Fibroblast of skin of right biceps (primary cell): ENCODE results near the gene ADORA2B.
"Not testable (repeated sequence)": the region's sequence is repeated elsewhere in the genome, so short reads cannot be mapped to it uniquely, and the experiment has no call there.

ENCODE experiments used
- DNase-seq: peaks from one replicate; pipeline ENCODE4 v3.0.0-alpha.2; 2013

The ADORA2B gene

DNA sequence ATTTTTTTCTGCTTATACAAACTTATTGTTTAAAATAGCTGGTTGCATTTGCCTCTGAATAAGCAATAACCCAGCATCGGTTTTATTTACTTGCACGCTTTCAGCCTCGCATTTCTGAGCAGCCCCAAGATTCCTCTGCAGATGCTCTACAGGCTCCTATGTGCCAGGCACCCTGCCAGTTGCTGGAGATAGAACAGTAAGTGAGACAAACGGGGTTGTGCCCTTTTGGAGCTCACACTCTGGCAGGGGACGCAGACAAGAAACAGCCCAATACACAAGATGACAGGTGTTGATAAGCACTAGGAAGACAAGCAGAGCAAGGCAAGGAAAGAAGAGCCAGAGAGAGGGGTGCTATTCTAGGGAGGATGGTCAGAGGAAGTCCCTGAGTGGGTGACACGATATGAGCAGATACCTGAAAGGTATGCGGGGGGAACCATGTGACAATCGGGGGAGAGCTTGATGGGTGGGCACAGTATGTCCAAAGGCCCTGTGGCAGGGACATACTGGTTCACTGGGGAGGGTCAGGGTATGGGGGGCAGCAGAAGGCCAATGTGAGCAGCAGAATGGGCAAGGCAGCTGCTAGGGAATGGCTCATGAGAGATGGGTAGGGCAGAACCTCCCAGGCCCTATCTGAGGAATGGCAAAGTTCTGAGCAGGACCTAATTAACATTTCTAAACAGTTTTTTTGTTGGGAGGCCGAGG, 18.7 kb upstream of the ADORA2B start:
- DNase-seq, result no peak

DNA sequence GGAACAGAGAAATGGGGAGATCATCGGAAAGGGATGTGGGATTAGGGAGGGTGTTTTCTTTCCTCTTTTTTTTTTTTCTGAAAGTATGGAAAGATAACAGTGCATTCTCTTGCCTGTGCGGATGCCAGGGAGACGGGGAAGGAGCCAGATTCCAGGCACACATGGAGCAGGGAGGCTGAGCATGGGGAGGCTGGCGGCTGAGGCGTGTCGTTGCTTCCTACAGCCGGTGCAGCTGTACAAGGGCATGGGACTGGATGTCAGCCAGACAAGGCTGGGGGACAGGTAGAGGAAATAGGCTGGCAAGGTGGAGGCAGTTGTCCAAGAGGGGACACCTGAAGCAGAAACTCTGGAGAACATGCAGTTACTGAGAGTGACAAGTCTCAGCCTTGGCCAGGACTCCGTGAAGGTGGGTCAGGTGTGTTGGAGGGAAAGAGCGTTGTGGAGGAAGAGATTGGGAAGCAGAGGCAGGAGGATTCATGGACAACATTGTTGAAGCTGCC, 16.6 kb upstream of the ADORA2B start:
- no peak for DNase-seq

DNA sequence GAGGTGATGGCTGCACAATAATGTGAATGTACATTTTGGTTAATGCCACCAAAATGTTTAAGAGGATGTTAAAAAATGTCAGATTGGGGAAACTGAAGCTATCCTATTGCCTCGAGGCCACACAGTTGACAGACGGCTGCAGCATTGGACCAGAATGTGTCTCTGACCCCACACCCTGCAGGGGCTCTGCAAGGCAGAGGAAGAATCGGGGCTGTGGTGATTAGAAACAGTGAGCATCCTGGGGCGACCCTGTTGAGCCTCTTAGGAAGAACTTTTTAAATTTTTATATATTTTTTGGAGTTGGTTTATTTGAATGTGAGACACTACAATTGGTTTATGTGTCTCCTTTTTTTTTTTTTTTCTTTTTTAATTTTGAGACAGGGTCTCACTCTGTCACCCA, 15.0 kb upstream of the ADORA2B start:
- DNase-seq, result no peak

DNA sequence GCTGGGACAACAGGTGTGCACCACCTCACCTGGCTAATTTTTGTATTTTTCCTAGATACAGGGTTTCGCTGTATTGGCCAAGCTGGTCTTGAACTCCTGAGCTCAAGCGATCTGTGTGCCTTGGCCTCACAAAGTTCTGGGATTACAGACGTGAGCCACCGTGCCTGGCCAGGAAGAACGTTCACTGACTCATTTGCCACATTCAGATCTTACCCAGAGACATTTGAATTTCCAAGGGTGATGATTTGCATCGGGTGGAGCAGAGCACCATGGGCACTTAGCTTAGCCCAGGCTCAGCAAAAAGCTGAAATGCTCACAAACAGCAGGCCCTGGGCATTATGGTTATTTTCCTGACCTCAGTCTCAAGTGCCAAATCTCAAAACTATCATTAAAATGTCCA, 14.5 kb upstream of the ADORA2B start:
- no peak for DNase-seq

DNA sequence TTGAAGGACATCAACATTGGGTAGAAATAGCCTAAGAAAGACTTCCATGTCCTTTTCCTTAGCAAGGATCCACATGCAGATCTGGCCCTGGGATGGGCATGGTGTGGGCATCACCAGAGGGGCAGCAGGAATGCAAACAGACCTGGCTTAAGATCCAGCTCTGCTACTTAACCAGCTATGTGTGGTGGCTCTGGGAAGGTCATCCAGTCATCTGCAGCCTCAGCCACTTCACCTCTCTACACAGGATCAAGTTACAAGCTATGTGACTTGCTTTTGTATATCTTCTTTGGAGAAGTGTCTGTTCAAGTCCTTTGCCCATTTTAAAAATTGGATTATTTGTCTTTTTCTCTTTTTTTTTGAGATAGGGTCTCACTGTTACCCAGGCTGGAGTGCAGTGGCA, 13.5 kb upstream of the ADORA2B start:
- DNase-seq, result no peak

DNA sequence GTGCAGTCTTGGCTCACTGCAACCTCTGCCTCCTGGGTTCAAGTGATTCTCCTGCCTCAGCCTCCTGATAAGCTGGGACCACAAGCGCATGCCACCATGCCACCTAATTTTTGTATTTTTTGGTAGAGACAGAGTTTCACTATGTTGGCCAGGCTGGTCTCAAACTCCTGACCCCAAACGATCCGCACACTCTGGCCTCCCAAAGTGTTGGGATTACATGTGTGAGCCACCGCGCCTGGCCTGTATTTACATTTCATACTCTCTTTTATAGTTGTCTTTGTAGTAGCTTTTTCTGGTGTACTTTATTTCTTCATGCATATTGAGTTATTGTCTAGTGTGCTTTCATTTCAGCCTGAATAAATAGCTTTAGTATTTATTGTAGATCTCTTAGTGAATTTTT, 10.1 kb upstream of the ADORA2B start:
- DNase-seq, result no peak

DNA sequence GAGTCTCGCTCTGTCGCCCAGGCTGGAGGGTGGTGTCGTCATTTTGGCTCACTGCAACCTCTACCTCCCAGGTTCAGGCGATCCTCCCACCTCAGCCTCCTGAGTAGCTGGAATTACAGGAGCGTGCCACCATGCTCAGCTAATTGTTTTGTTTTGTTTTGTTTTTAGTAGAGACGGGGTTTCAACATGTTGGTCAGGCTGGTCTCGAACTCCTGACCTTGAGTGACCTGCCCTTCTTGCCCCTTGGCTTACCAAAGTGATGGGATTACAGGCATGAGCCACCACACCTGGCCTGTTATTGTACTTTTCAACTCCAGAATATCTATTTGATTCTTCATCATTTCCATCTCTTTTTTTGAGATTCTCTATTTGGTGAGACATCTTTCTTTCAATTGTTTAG, 9.0 kb upstream of the ADORA2B start:
- DNase-seq, result no peak

DNA sequence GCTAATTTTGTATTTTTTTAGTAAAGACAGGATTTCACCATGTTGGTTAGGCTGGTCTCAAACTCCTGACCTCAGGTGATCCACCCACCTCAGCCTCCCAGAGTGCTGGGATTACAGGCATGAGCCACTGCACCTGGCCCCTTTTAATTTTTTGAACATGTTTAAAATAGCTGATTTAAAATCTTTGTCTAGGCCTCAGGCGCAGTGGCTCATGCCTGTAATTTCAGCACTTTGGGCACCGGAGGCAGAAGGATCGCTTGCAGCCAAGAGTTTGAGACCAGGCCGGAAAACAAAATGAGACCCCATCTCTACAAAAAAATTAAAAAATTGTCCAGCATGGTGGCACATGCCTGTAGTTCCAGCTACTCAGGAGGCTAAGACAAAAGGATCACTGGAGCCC, 8.4 kb upstream of the ADORA2B start:
- not testable (repeated sequence) for DNase-seq

DNA sequence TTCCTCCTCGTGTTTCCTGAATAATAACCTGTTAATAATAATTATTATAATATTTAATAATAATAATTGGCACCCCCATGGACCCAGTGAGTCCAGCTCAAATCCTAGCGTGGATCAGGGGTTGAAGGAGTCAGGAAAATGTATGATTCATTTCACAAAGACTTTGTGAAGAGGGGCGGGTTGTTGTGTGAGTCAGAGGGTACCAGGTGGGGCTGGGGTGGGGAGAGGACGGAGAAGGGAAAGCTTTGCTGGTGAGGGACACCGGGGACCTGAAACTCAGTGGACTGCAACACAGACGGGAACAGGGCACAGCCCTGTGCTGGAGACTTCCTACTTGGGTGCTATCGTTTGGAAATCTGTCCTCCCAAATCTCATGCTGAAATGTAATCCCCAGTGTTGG, 3.1 kb upstream of the ADORA2B start:
- no peak for DNase-seq

DNA sequence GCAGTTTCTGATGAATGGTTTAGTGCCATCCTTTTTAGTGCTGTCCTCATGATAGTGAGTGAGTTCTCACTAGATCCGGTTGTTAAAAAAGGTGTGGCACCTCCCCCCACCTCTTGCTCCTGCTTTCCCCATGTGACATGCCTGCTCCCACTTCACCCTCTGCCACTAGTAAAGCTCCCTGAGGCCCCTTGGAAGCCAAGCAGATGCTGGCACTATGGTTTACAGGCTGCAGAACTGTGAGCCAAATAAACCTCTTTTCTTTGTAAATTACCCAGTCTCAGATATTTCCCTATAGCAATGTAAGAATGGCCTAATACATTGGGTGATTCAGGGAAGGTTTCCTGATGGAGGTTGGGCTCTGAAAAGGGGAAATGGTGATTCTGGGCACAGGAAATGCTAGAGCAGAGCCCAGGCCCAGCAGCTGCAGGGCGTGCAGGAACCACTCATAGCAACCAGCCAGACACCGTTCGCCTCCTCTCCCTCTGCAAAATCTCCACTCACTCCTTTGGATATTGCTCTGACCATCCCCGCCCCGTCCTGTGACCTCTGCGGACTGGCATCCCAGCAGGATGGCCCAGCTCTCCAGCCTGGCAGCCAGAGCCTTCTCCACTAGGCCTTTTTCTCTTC, 2.6 kb upstream of the ADORA2B start:
- no peak for DNase-seq

DNA sequence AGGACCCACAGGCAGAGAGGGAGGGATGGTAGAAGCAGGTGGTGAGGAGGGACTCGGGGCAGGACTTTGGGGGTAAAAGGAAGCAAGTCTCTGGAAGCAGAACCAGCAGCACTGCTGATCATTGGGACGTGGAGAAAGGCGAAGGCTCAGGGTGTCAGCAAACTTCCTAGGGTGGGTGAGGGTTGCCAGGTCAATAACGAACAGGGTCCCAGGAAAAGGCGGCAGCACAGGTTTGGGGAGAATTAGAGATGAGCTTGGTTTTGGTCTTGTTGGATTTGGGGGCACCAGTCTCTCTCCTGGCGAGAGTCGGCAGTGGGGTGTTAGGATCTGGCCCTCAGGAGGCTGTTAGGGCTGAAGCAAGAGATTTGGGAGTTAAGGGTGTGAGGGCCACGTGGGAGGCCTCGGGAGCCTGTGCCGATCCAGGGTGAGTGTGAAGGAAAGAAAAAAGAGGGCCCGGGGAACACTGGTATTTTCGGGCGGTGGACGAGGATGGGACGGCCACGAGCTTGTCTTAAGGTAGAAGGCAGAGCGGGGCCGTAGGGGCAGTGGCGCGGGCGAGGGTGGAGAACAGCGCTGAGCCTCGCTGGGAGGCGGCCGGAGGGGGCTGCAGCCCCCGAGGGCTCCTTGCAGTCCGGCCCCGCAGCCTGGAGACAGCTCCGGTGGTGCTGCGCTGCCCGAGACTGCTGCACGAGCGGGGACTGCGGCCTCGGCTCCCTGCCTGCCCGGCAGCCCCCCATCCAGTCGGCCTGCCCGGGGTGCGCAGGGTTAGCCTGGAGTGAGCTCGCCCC, 765 bp upstream of the ADORA2B start:
- DNase-seq, result no peak

DNA sequence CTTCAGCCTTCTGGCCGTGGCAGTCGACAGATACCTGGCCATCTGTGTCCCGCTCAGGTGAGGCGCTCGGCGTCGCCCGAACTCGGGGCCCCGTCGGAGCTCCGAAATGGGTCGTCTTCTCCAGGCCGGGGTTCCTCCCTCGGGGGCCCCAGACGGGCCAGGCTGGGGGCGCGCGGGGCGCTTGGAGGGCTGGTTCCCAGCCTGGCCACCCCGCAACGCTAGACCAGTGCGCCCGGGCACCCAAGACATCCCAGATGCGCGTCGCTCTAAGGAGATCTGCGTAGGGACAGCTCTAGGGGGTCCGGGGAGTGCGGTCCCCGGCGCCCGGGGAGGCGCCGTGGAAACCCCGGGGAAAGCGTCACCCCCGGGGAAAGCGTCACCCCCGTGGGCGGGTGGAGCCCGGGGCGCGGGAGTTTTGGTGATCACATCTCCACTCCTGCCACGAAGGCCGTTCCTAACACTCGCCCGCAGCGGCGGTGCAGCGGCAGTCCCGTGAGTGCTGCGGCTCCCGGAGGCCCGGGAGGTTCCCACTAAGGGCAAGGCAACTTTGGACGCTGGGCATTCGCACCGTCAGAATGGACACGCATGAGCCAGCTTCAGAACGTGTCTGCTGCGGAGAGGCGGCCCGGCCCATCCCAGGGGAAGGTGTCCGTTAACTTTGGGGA, 729 bp downstream of the ADORA2B start:
- no peak for DNase-seq

DNA sequence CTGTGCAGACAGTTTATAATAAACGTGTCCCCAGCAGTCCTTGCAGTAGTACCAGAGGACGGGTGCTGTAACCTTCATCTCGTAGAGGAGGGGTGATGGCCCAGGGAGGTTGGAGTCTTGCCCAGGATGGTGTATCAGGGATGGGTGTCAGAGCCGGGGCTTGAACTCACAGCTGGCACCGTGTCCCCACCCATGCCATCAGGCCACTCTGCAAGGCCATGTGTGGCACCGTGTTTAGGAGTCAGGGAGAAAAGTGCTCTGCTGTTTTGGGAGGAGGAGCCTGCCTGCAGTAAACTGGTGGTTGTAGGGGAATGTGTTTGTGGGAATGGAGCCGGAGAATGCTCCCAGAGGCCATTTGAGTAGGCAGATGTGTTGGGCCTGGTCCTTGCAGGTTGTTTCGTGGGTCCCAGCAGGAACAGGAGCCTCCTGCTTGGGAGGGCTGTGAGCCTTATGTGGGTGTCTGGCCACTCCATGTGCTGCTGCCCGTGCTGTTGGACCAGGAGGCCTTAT, 1.7 kb downstream of the ADORA2B start:
- DNase-seq, result no peak

DNA sequence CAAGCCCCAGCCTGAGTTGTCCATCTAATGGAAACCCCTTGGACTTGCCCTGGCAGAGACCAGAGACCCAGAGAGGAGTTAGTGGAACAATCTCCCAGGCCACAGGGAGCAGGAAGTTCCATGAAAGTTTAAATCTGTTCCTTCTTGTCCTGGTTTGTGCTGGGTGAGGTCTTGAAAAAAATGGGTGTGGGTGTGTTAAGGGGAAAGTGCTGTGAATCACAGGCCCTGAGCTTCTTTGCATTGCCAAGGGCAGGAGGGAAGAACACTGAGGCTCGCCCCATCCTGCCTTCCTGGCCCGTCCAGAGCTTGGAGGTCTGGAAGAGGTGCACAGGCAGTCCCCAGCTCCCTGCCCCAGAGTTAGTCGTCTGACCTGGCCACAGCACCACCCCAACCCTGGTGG, 2.3 kb downstream of the ADORA2B start:
- DNase-seq, result no peak

DNA sequence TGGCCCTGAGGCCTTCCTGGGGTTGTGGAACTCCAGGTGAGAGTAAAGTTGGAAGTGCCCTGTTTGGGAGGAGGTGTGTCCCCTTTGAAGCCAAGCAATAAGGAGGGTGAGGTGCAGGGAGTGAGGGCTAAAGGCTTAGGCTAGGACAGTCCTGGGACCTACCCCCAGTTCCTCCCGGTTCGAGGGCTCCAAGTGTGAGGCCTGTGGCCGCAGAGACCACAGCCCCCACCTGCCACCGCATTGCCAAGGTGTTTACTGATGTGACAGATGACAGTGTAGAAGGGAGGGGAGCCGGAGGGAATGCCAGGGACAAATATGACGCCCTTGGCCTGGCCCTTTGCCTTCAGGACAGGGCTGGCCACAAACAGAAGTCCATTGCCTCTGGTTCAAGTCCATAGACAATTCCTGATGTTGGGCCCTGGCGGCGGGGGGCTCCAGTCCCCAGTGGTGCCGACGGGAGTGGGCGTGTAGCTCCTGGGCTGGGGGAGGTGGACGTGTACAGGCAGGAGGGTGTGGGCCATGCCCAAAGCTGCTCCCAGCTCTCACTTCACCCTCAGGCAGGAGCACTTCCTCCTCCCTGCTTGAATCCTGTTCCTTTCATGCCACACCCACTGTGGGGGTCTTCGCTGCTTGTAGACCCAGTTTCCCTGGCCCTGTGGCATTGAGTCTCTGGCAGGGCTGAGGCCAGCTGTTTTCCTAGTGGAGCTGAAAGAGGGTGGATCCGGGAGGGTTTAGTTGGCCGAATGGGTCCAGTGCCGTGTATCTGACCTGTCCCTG, 3.2 kb downstream of the ADORA2B start:
- DNase-seq, result no peak

DNA sequence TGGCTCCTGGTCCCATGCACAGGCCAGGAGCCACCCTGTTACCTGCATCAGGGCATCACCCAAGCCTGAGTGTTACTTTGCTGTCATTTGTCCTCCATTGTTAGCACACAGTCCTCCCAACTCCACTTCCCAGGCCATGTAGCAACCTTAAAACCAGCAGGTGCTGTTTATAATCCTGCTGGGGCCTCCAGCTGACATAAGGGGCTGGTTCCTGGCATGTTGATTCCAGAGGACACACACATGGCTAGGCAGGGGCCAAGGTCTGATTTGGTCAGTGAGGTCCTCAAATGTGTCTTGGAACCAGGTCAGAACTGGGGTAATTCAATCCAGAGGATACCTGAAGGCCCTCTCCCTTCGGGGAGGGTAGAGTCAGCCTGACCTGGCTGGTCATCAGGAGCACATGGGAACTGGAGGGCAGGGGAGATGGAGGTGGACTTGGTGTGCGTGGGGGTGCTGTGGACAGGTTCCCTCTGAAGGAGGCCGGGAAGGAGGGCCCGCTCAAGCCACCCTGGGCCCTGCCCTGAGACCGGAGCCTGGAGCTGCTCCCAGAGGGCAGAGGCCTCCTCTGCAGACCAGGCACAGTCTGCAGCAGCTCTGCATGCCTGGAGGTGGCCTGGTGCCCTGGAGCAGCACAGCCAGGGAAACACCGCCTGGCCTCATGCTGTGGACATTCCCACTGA, 6.6 kb downstream of the ADORA2B start:
- DNase-seq, result no peak

DNA sequence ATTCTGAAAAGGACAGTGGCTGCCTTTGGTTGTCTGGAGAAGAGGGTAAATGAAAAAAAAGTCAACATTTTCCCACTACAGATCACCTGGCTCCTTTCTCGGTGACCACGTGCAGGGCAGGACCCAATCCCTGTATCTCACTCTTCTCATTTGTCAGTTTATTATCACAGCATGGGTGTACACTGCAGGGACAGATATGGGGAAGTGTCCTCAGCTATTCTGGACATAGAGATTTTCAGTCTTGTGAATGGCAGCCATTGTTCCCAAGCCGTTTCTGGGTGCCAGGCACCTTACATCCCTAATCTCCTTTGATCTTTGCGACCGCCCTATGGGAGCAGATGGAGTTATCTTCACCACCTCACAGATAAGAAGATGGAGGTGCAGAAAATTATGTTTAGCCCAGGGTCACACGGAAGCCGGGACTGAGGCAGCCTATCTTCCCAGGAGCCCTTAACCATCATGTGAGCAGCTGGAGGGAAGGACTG, 7.2 kb downstream of the ADORA2B start:
- no peak for DNase-seq

DNA sequence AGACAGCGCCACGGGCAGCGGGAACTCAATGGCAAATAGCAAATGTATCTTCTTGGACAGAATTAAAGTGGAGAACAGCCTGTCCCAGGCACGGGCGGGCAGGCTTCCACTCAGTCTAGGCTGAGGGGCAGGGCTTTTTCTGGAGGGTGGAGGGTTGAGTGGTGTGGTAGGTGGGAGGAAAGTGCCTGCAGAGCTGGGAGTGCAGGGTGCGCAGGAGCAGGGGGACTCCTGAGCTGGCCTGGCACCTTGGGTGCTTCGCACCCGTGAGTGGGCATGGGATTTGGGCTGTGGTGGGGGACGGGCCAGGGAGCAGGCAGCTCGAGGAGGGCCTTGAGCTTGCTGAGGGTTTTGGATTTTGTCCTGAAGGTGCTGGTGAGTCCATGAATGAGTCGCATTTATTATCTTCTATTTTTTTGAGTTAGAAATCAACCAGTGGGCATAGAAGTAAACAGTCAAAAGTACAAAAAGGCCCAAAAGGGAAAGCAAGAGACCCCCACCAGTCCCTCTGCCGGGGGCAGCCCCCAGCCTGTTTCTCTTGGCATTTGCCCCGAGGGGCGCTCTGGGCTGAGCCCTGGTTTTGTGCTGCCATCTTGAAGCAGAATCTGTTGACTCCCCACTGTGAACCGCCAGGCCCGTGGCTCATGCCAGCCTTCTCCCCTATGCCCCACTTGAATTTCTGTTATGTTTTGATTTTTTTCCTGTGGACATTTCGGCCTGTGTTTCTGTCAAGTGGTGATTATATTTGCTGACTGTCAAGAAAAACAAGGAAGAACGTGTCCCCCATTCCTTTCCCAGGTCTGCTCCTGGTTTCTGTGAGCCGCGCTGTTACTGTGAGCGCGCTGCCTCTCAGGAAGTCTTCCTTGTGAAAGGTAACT, 8.2 kb downstream of the ADORA2B start:
- DNase-seq, result no peak

DNA sequence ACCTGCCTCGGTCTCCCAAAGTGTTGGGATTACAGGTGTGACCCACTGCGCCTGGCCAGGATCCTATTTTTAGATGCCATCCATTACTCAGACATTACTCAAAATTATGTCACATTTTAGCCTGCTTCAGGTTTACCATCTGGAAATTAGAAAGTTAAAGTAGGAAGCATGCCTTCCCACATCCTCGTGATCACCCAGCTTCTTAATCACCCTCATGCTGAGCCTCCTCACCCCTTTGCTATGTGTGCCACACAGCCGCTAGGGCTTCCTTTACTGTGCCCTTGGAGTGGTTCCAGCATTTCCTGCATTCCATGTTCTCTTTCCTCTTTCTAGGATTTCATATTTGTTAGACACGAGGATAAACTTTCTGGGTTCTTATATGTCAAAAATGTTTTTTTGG, 9.3 kb downstream of the ADORA2B start:
- peak; percentile 89 for DNase-seq

DNA sequence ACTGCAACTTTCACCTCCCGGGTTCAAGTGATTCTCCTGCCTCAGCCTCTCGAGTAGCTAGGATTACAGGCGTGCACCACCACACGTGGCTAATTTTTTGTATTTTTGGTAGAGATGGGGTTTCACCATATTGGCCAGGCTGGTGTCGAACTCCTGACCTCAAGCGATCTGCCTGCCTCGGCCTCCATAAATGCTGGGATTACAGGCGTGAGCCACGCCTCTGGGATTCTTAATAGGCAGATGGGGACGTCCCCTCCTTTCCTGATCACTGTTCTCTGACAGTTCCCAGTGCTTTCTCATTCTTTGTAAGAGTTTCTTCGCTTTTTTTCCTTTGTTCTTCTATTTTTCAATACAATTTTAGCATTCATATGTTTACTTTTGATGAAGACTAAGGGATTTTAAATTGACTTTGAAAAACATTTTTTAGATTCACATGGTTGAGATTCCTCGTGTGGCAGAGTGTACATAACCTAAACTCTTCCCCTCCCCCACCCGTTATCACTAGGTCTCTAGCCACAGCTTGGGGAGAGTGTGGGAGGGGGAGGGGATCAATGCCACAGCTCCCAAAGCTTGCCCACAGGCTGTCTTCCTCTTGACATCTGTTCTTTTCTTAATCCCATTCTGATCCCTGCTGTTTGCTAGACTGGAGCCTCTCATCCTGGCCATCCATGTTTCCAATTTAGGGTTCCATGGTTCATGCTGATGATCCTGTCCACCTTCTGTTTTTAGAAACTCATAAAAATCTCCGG, 11.0 kb downstream of the ADORA2B start:
- DNase-seq, result no peak
